ENCODE data around the gene LINGO1.

LINGO1 gene

GRCh38 chr15:77596821-77597803 is 35.6 kb downstream of the LINGO1 start:
- ChIA-PET POLR2A (ENCODE audit: low non-redundant PET) (no interaction called here), CTCF (no interaction called here)
- TF ChIP-seq CTCF (conservative IDR thresholded peaks at IDR 0.05; ENCODE audit: low read depth) = no peak

DNA sequence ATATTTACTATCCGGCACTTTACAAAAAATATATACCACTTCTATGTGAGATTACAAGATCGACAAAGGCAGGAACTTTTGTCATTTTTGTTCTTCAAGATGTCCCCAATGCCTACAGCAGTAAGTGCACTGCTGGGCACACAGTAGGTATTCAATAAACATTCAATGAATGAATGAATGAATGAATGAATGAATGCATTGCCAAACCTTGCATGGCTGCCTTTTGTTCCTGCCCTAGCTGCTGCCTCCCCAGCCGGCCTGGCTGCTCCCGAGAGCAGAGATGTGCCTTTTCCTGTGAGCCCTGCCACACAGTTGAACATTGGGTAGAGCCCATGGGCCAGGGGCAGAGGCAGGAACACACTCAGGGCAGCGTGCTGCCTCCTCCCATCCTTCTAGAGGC is 37.5 kb downstream of the LINGO1 start:
- no peak overlapping the region for H3K27ac ChIP-seq
- no peak for DNase-seq (ENCODE audit: low spot score)
- no peak for TF ChIP-seq CTCF (conservative IDR thresholded peaks at IDR 0.05; ENCODE audit: low read depth)
- ChIA-PET CTCF (no interaction called here), POLR2A (ENCODE audit: low non-redundant PET) (no interaction called here)

More at GRCh38 chr15:77596821-77597803, 35.6 kb downstream of the LINGO1 start:
- H3K27ac ChIP-seq = no peak overlapping the region
- no peak for DNase-seq (ENCODE audit: low spot score)

DNA sequence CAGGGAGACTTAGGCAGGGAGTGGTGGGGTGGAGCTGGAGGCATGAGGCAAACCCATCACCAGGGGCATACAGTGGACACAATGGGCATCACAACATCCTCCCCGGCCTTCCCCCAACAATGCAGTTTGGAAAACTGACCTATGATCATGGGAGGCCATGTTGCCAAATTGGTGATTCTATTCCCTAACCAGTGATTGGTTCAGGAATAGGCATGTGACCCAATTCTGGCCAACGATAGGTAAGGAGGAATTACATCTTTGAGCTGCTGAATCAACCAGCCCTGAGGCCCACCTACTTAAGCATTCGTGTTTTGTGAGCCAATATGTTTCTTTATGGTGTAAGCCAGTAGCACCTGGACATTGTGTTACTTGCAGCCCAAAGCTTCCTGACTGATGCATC is 40.0 kb downstream of the LINGO1 start:
- no peak overlapping the region for H3K27ac ChIP-seq
- ChIA-PET CTCF (interaction anchor here (0.6 kb wide), 1 partner anchor 414 kb away, joined by 3 read pairs; no protein-coding TSS in a partner anchor), POLR2A (ENCODE audit: low non-redundant PET) (no interaction called here)
- DNase-seq (ENCODE audit: low spot score) = no peak
- TF ChIP-seq CTCF (conservative IDR thresholded peaks at IDR 0.05; ENCODE audit: low read depth) = no peak

GRCh38 chr15:77591968-77592613 is 40.6 kb downstream of the LINGO1 start:
- POLR2A ChIA-PET (ENCODE audit: low non-redundant PET) = no interaction called here
- TF ChIP-seq CTCF (conservative IDR thresholded peaks at IDR 0.05; ENCODE audit: low read depth) = no peak
- CTCF ChIA-PET = interaction anchor here (0.6 to 0.7 kb wide), 3 partner anchors 12 to 308 kb away, joined by 3 read pairs; no protein-coding TSS in a partner anchor
- no peak for DNase-seq (ENCODE audit: low spot score)
- H3K27ac ChIP-seq = no peak overlapping the region

DNA sequence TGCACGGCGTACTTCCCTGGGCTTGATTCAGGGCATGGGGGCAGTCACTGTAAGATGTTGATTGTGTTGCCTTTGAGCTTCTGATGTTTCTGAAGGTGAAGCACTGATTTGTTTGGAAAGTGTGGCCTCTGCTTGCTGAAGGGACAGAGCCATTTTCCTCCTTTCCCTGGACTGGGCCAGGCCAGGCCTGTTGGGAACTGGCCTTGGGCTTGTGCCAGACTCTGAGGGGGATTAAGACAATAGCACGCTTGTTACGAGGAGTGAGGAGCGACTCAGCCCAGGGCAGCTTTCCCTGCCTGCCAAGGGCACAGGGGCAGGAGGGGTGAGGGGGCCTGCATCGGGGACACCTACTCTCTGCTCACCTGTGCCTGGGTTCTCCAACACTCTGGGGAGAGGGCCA is 42.9 kb downstream of the LINGO1 start:
- POLR2A ChIA-PET (ENCODE audit: low non-redundant PET) = no interaction called here
- DNase-seq (ENCODE audit: low spot score) = no peak
- CTCF ChIA-PET = no interaction called here
- no peak overlapping the region for H3K27ac ChIP-seq
- no peak for TF ChIP-seq CTCF (conservative IDR thresholded peaks at IDR 0.05; ENCODE audit: low read depth)

DNA sequence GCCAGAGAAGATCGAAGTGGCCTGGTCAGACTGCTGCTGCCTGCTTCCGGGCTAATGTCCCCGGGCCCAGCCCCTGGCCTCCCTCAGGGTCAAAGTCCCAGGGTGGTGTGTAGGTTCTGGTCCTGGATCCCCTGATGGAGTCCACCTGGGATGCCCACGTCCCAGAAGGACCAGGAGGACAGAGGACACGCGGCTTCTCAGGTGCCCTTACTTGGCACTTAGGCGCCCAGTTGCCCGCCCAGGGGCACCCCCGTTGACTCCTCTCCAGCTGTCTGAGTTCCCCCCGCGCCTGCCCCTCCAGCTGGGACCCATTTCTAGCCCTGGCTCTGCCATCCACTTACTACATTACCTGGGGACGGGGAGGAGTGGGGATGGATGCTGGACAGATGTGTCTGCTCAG is 44.6 kb downstream of the LINGO1 start:
- TF ChIP-seq CTCF (conservative IDR thresholded peaks at IDR 0.05; ENCODE audit: low read depth) = no peak
- no peak for DNase-seq (ENCODE audit: low spot score)
- ChIA-PET CTCF (interaction anchor here (1.1 to 1.2 kb wide), 3 partner anchors 29 to 233 kb away, joined by 3 to 6 read pairs (median 3); no protein-coding TSS in a partner anchor), POLR2A (ENCODE audit: low non-redundant PET) (no interaction called here)
- no peak overlapping the region for H3K27ac ChIP-seq

Measured in RWPE1 (cell line).